KOPT-K1 (cell line): ENCODE measurements around the gene SLC1A3.

Experiments used
- H3K27ac ChIP-seq: fragments of 200-600 bp; sonication (generic); 2 replicates; pipeline ENCODE4 v1.5.1; 2016; ENCODE audit warnings: antibody characterized with exemption, mild to moderate bottlenecking, low read depth, low read length; ENCODE audit not compliant: poor library complexity, severe bottlenecking
- H3K36me3 ChIP-seq: fragments of 200-600 bp; sonication (generic); 2 replicates; pipeline ENCODE4 v1.5.1; 2017; ENCODE audit warnings: antibody characterized with exemption, mild to moderate bottlenecking, low read length, moderate library complexity; ENCODE audit not compliant: insufficient read depth
- H3K9me3 ChIP-seq: fragments of 200-600 bp; sonication (generic); 2 replicates; pipeline ENCODE4 v1.5.1; 2017; ENCODE audit warnings: antibody characterized with exemption, low read length, mild to moderate bottlenecking; ENCODE audit not compliant: insufficient read depth, poor library complexity, severe bottlenecking

The SLC1A3 gene

DNA sequence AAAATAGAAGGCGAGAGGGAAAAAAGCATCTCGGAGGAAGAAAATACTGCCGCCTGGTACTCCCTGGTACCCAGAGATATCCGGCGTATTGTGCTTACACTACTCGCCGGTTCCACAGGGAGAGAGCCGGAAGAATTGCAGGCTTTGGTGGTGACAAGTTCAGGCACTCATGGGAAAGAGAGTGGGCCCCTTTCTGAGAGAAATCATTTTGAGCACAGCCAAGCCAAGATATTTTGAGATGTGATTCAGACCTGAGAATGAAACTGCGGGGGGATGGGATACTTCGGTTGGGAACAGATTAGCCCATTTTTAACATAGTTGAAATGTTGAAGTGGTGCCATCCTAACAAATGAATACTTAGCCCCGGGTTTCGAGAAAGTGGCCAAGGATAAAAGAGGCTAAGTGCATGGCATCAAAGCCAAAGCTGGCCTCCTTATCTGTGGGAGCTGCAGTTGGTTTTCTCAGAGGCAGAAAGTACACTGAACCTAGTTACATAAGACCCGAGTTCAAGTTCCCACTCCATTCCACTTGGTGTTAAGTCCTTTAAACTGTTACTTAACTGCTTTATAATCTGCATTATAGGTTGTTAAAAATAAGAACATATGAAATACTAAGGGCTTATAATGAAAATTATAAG lies 62.7 kb downstream of the SLC1A3 start:
- Histone ChIP-seq H3K36me3 (no peaks in the 10 kb centered on the region), H3K27ac (no peak overlapping the region)

DNA sequence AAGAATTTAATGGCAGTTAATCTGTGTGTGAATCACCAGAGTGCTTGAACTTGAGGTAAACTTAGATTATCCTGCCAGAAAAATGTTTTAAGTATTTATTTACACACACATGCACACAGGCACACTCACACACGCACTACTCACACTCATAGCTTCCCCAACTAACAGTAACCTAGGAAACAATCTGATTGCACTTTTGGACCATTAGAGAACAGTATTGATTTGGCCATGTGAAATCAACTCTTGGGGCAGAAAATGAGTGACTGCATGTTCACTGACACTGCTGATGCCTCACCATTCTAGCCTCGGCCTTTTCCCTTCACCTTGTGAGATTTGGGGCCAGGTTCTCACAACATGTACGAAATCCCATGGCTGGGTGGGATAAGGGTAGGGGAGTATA lies 64.1 kb downstream of the SLC1A3 start:
- H3K27ac ChIP-seq, result no peak overlapping the region
- no peaks in the 10 kb centered on the region for H3K9me3 ChIP-seq
- no peaks in the 10 kb centered on the region for H3K36me3 ChIP-seq

More for the DNA sequence above, 62.7 kb downstream of the SLC1A3 start:
- H3K9me3 ChIP-seq, result no peaks in the 10 kb centered on the region

- Histone ChIP-seq H3K9me3 (no peaks in the 10 kb centered on the region), H3K36me3 (no peaks in the 10 kb centered on the region), H3K27ac (no peak overlapping the region)
These were observed 68.9 kb downstream of the SLC1A3 start for GRCh38 chr5:36675282-36675681.

DNA sequence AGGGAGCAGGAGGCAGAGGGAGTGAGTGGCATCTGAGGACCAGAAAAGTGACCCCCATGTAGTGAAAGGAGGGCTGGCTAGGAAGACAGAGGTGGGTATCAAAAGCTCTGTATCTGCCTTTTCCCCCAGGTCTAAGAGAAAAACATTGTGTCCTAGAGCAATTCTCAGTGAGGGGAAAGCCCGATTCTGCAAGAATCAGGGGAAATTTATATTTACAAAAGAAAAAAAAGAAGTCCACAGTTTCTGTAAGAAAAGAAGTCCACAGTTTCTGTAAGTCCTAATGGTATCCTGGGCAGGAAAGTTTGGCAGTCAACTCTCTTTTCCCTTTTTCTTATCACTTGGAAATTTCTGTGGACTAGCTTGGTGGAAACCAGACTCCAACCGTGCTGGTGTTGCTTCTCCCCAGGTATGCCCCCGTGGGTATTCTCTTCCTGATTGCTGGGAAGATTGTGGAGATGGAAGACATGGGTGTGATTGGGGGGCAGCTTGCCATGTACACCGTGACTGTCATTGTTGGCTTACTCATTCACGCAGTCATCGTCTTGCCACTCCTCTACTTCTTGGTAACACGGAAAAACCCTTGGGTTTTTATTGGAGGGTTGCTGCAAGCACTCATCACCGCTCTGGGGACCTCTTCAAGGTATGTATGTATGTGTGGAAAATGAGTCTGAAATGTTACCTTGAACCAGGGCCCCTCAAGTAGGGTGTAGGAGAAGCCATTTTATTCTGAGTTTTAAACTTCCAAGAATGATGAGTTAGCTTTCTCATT lies 73.0 kb downstream of the SLC1A3 start:
- no peaks in the 10 kb centered on the region for H3K9me3 ChIP-seq
- no peaks in the 10 kb centered on the region for H3K36me3 ChIP-seq
- no peak overlapping the region for H3K27ac ChIP-seq

- Histone ChIP-seq H3K27ac (no peak overlapping the region), H3K9me3 (no peaks in the 10 kb centered on the region)
These were observed 73.7 kb downstream of the SLC1A3 start for GRCh38 chr5:36680066-36680465.

GRCh38 chr5:36681711-36682110 lies 75.3 kb downstream of the SLC1A3 start:
- no peak overlapping the region for H3K27ac ChIP-seq
- no peaks in the 10 kb centered on the region for H3K36me3 ChIP-seq

More at GRCh38 chr5:36680066-36680465, 73.7 kb downstream of the SLC1A3 start:
- no peaks in the 10 kb centered on the region for H3K36me3 ChIP-seq

GRCh38 chr5:36682499-36682898 lies 76.1 kb downstream of the SLC1A3 start:
- Histone ChIP-seq H3K27ac (no peak overlapping the region), H3K9me3 (no peaks in the 10 kb centered on the region), H3K36me3 (no peaks in the 10 kb centered on the region)

More at GRCh38 chr5:36681711-36682110, 75.3 kb downstream of the SLC1A3 start:
- no peaks in the 10 kb centered on the region for H3K9me3 ChIP-seq

DNA sequence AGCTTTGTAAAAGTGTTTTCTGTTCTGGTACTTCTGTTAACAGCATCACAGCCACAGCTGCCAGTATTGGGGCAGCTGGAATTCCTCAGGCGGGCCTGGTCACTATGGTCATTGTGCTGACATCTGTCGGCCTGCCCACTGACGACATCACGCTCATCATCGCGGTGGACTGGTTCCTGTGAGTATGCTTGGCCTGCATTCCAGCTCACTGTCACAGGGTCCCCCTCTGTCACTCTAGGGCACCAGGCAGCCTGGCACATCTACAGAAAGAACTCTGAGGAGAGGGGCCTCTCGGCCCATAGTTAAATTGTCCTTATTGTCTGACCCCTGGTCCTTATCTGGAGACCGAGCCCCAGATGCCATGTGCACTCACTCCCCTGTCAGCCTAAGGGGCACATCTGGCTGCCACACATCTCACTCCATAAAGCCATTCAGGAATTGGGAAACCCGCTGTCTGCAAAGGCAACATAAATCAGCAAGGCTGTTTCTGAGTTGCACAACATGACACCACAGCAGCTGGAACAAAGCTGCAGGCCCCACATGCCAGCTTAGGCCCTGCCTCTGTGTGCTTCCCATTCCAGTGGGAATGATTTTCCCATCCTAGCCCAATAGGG lies 77.5 kb downstream of the SLC1A3 start:
- Histone ChIP-seq H3K9me3 (no peaks in the 10 kb centered on the region), H3K27ac (no peak overlapping the region), H3K36me3 (no peaks in the 10 kb centered on the region)

- no peak overlapping the region for H3K27ac ChIP-seq
- H3K36me3 ChIP-seq, result no peaks in the 10 kb centered on the region
- no peaks in the 10 kb centered on the region for H3K9me3 ChIP-seq
These were observed 79.4 kb downstream of the SLC1A3 start for GRCh38 chr5:36685631-36686288.

GRCh38 chr5:36686881-36687280 lies 80.5 kb downstream of the SLC1A3 start:
- Histone ChIP-seq H3K27ac (no peak overlapping the region), H3K36me3 (no peaks in the 10 kb centered on the region), H3K9me3 (no peaks in the 10 kb centered on the region)

DNA sequence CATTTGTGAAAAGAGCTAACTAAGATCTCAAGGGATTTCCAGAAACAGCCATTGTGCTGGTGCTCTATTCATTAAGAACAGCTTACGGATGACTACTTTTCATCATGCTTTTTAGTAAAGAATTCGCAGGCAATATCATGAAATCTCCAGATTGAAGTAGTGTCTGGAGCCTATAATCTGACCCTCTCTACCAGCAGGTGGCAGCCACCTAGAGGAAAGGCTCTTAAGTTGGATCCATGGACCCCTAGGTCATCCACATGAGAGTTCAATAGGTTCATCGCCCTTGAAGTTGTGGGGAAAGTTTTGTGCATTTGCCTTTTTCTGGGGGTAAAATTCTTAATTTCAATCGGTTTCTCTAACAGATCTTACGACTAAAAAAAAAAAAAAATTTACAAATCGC lies 82.3 kb downstream of the SLC1A3 start:
- H3K27ac ChIP-seq, result no peak overlapping the region
- H3K9me3 ChIP-seq, result no peaks in the 10 kb centered on the region
- no peaks in the 10 kb centered on the region for H3K36me3 ChIP-seq

DNA sequence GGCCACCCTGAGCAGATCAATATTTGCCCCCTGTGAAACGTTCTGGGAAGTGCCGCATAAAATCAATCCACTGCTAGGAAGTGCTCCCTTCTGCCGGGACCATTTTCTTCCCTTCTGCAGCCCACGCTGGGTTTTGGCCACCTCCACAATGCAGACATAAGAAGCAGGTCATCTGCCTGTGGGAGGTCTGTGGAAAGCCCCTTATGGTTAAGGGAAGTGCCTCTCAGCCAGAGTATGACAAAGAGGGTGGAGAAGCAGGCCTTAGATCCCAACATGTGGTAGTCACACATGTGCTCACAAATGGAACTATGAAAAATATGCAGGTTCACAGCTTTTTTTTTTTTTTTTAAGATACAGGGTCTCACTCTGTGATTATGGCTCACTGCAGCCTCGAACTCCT lies 82.8 kb downstream of the SLC1A3 start:
- Histone ChIP-seq H3K27ac (no peak overlapping the region), H3K36me3 (no peaks in the 10 kb centered on the region), H3K9me3 (no peaks in the 10 kb centered on the region)

DNA sequence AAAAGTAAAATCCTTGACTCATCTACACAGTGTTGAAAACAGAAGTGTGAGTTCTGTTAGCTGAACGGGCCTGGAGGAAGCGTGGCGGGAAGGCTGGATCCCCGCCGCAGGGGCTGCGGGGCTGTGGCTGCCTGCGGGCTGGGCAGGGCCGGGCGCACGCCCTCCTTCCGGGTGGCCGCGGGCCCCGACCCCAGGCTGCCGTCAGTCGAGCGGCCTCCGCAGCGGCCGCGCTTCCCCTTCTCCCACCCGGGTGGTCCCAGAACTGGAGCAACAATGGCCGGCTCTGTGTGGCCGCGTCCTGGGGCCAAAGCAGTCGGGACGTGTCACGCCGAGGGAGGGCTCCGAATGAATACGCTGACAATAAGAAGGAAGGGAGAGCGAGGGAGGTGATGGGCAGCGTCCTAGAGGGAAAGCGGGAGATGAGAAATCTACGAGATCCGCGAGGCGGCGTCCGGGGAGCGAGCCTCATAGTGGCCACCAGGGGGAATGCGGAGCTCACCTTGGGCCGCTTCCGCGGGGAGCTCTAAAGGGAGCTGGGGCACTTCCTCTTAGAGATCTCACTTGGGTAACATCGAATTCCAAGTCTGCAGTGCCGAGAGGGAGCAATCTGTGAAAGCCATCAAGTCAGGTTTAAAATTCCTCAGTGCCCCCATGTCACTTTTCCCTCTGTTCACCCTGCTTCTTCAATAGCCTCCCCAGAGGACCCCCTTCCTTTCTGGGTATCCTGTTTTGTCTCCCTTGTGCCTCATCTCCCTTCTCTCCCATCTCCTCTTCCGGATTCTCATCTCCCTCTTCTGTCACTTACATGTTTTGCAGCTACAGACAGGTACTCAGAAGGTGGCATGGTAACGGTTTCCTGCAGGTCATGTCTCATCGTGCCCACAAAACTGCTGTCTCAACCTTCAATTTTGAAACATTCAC lies 83.9 kb downstream of the SLC1A3 start:
- Histone ChIP-seq H3K36me3 (no peaks in the 10 kb centered on the region), H3K9me3 (no peaks in the 10 kb centered on the region), H3K27ac (no peak overlapping the region)

DNA sequence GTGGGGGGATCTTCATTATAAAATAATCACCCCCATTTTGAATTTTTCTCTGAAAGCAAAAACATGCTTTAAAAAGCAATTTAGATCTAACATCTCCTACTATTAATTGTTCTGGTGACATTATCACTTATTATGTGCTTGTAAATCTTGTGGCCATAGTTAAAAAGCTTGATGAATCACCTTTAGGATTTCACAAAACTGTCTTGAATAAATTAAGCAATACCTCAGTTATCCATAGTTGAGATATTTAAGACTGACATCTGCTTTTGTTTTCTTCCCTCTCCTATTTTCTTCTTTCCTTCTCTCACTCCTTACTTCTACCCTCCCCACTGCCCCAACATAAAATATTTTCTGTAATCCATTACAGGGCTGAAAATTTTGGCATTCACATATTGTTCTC lies 84.8 kb downstream of the SLC1A3 start:
- Histone ChIP-seq H3K9me3 (no peaks in the 10 kb centered on the region), H3K27ac (no peak overlapping the region), H3K36me3 (no peaks in the 10 kb centered on the region)
